Measurements from ENCODE around the gene ZNF860. TPM values are rescaled to one million over a fixed set of nuclear protein-coding genes. Genes with fewer than 3 reads are reported as not detected.

ZNF860 gene
- total and polyA plus RNA-seq, 2 of the 4 experiments (the other 2 are of a cell fraction), result 0.18 to 0.26 TPM

GRCh38 chr3:31978553-31978952, 3.0 kb upstream of the ZNF860 start:
- Histone ChIP-seq H3K9me1 (ENCODE audit: insufficient read depth, low read length) (peaks cover 2% of the 10 kb centered on the region; the same call in 1 of the 2 replicates), H3K9me3 (ENCODE audit: control insufficient read depth, insufficient read depth, low read length) (no peaks in the 10 kb centered on the region), H4K91ac (ENCODE audit: insufficient read depth, low read depth, low read length) (no peak overlapping the region), H2AK5ac (ENCODE audit: low read depth, low read length) (no peak overlapping the region), H3K27me3 (ENCODE audit: control insufficient read depth, insufficient read depth, low read length) (no peaks in the 10 kb centered on the region), H3K23ac (ENCODE audit: low read depth, low read length) (no peak overlapping the region), H4K8ac (ENCODE audit: low read depth in 2 of 2, low read length in 2 of 2) (no peak overlapping the region), H2AK9ac (replicated peaks; ENCODE audit: low read depth, low read length, poor library complexity) (no peak overlapping the region), H4K5ac (ENCODE audit: low read depth, low read length) (no peak overlapping the region), H2BK15ac (ENCODE audit: low read depth, low read length) (no peak overlapping the region), H4K20me1 (ENCODE audit: insufficient read depth, low read length) (no peaks in the 10 kb centered on the region; the same call in 1 of the 2 replicates), H2BK120ac (ENCODE audit: low read depth, low read length) (no peak overlapping the region), H2BK20ac (ENCODE audit: low read depth, low read length) (no peak overlapping the region), H3K36me3 (ENCODE audit: control insufficient read depth, insufficient read depth, low read length) (no peaks in the 10 kb centered on the region), H3K4me3 (ENCODE audit: insufficient read depth, low read depth, low read length) (no peak overlapping the region), H2BK5ac (ENCODE audit: low read depth, low read length, poor library complexity, severe bottlenecking) (no peak overlapping the region), H3K56ac (ENCODE audit: extremely low read depth, insufficient read depth, low read length) (no peak overlapping the region), H3K18ac (ENCODE audit: low read depth, low read length) (no peak overlapping the region), H2AFZ (replicated peaks; ENCODE audit: low read length, poor library complexity) (no peak overlapping the region), H3K4ac (ENCODE audit: low read depth, low read length) (no peak overlapping the region), H3K14ac (replicated peaks; ENCODE audit: low read depth, low read length) (no peak overlapping the region), H3K4me2 (ENCODE audit: low read depth, low read length) (no peak overlapping the region), H3K9ac (ENCODE audit: low read depth, low read length) (no peak overlapping the region), H3K79me1 (ENCODE audit: low read depth in 1 of 2, low read length in 2 of 2) (peaks cover 11 to 24% of the 10 kb centered on the region in 2 experiments; a peak in 3 of 4 replicates), H3K27ac (ENCODE audit: insufficient read depth, low read length) (no peak overlapping the region), H3K4me1 (ENCODE audit: control insufficient read depth, insufficient read depth, low read length) (peaks cover 3% of the 10 kb centered on the region; the same call in 1 of the 2 replicates)
- ChIA-PET POLR2A (ENCODE audit: unreplicated experiment) (no interaction called here), CTCF (interaction anchor here (0.6 kb wide), 1 partner anchor 1319 kb away, joined by 3 read pairs; no protein-coding TSS in a partner anchor)
- DNase-seq (no peak), ATAC-seq (ENCODE audit: low read depth) (no peak)
- dilution Hi-C loops (cut with HindIII; ENCODE audit: low sequenced_read_pairs, unreplicated experiment) (no loop called here), in situ Hi-C loops (cut with MboI; ENCODE audit: low sequenced_read_pairs) (no loop called here), intact Hi-C loops (cut with micrococcal nuclease) (no loop called here)
- no TSS peak for BruUV-seq (replicated peaks)
- no CpG with 5 or more reads among the region's 4 CpGs for WGBS, 2 experiments (ENCODE audit: extremely low coverage in 2 of 2, insufficient read length in 1 of 2)
- TF ChIP-seq CHD1 (IDR thresholded peaks at IDR 0.05; ENCODE audit: low read depth, low read length), result no peak
- TF ChIP-seq FOS (IDR thresholded peaks at IDR 0.05; ENCODE audit: low read depth, low read length), result no peak
- no peak for TF ChIP-seq BHLHE40 (IDR thresholded peaks at IDR 0.05; ENCODE audit: low read depth, low read length)

Measured in IMR-90 (cell line).